ENCODE measurements around the gene BRD9. TPM values are rescaled to one million over a fixed set of nuclear protein-coding genes. Genes with fewer than 3 reads are reported as not detected.

BRD9 gene
- total RNA-seq, 1 donor from 2014 or later, result 43.7 TPM

GRCh38 chr5:933251-933861, 40.8 kb upstream of the BRD9 start:
- no peaks in the 10 kb centered on the region for H3K4me1 ChIP-seq (ENCODE audit: insufficient read depth, low read length)
- peaks cover 9% of the 10 kb centered on the region for H3K9me3 Mint-ChIP-seq (ENCODE audit: unreplicated experiment)
- no peaks in the 10 kb centered on the region for H3K36me3 ChIP-seq (ENCODE audit: insufficient read depth, low read length)
- FAIRE-seq (no peak), DNase-seq (ENCODE audit: low read depth) (no peak)
- H3K4me1 Mint-ChIP-seq (ENCODE audit: low read depth, unreplicated experiment), result no peaks in the 10 kb centered on the region
- H3K27me3 Mint-ChIP-seq (ENCODE audit: low read depth, unreplicated experiment), result peaks cover 70% of the 10 kb centered on the region
- no peaks in the 10 kb centered on the region for H3K79me2 ChIP-seq (ENCODE audit: insufficient read depth, low read length)
- H3K27ac ChIP-seq (ENCODE audit: low read depth, low read length), result no peak overlapping the region
- TF ChIP-seq CTCF (IDR thresholded peaks at IDR 0.05; ENCODE audit: insufficient read depth, low read depth, low read length), result no peak
- TF ChIP-seq EZH2 (IDR thresholded peaks at IDR 0.05; ENCODE audit: insufficient read depth, low read length), result no peak
- no peak overlapping the region for H3K4me2 ChIP-seq (ENCODE audit: low read length)
- H3K4me3 Mint-ChIP-seq (ENCODE audit: unreplicated experiment), result no peak overlapping the region
- peaks cover 71% of the 10 kb centered on the region for H3K27me3 ChIP-seq (ENCODE audit: insufficient read depth, low read length)
- no peak overlapping the region for H3K27ac Mint-ChIP-seq (ENCODE audit: unreplicated experiment)
- H3K36me3 Mint-ChIP-seq (ENCODE audit: low read depth, unreplicated experiment), result peaks cover 6% of the 10 kb centered on the region
- H4K20me1 ChIP-seq (ENCODE audit: insufficient read depth, low read length), result no peaks in the 10 kb centered on the region
- H3K9ac ChIP-seq (ENCODE audit: low read length), result no peak overlapping the region
- no peaks in the 10 kb centered on the region for H3K9me3 ChIP-seq (ENCODE audit: insufficient read depth, low read depth, low read length)
- H3K4me3 ChIP-seq (ENCODE audit: insufficient read depth, low read depth, low read length), result no peak overlapping the region
- H2AFZ ChIP-seq (ENCODE audit: low read depth, low read length), result no peak overlapping the region

GRCh38 chr5:932628-933250, 40.1 kb upstream of the BRD9 start:
- H3K9me3 Mint-ChIP-seq (ENCODE audit: unreplicated experiment), result peaks cover 10% of the 10 kb centered on the region
- no peaks in the 10 kb centered on the region for H3K4me1 Mint-ChIP-seq (ENCODE audit: low read depth, unreplicated experiment)
- peaks cover 71% of the 10 kb centered on the region for H3K27me3 Mint-ChIP-seq (ENCODE audit: low read depth, unreplicated experiment)
- no peak overlapping the region for H3K4me3 ChIP-seq (ENCODE audit: insufficient read depth, low read depth, low read length)
- peaks cover 6% of the 10 kb centered on the region for H3K36me3 Mint-ChIP-seq (ENCODE audit: low read depth, unreplicated experiment)
- no peak overlapping the region for H3K27ac Mint-ChIP-seq (ENCODE audit: unreplicated experiment)
- FAIRE-seq (no peak), DNase-seq (ENCODE audit: low read depth) (no peak)
- no peaks in the 10 kb centered on the region for H3K79me2 ChIP-seq (ENCODE audit: insufficient read depth, low read length)
- H3K4me3 Mint-ChIP-seq (ENCODE audit: unreplicated experiment), result no peak overlapping the region
- H3K9ac ChIP-seq (ENCODE audit: low read length), result no peak overlapping the region
- H3K4me1 ChIP-seq (ENCODE audit: insufficient read depth, low read length), result no peaks in the 10 kb centered on the region
- TF ChIP-seq EZH2 (IDR thresholded peaks at IDR 0.05; ENCODE audit: insufficient read depth, low read length) (no peak), CTCF (IDR thresholded peaks at IDR 0.05; ENCODE audit: insufficient read depth, low read depth, low read length) (no peak)
- H4K20me1 ChIP-seq (ENCODE audit: insufficient read depth, low read length), result no peaks in the 10 kb centered on the region
- H3K9me3 ChIP-seq (ENCODE audit: insufficient read depth, low read depth, low read length), result no peaks in the 10 kb centered on the region
- H3K27me3 ChIP-seq (ENCODE audit: insufficient read depth, low read length), result peaks cover 67% of the 10 kb centered on the region
- no peaks in the 10 kb centered on the region for H3K36me3 ChIP-seq (ENCODE audit: insufficient read depth, low read length)
- no peak overlapping the region for H3K27ac ChIP-seq (ENCODE audit: low read depth, low read length)
- H3K4me2 ChIP-seq (ENCODE audit: low read length), result no peak overlapping the region
- H2AFZ ChIP-seq (ENCODE audit: low read depth, low read length), result no peak overlapping the region

GRCh38 chr5:932151-932627, 39.6 kb upstream of the BRD9 start:
- TF ChIP-seq CTCF (IDR thresholded peaks at IDR 0.05; ENCODE audit: insufficient read depth, low read depth, low read length) (no peak), EZH2 (IDR thresholded peaks at IDR 0.05; ENCODE audit: insufficient read depth, low read length) (no peak)
- H3K27ac Mint-ChIP-seq (ENCODE audit: unreplicated experiment), result no peak overlapping the region
- no peaks in the 10 kb centered on the region for H3K79me2 ChIP-seq (ENCODE audit: insufficient read depth, low read length)
- peaks cover 68% of the 10 kb centered on the region for H3K27me3 ChIP-seq (ENCODE audit: insufficient read depth, low read length)
- no peak overlapping the region for H3K4me2 ChIP-seq (ENCODE audit: low read length)
- H4K20me1 ChIP-seq (ENCODE audit: insufficient read depth, low read length), result no peaks in the 10 kb centered on the region
- FAIRE-seq (no peak), DNase-seq (ENCODE audit: low read depth) (no peak)
- H3K36me3 Mint-ChIP-seq (ENCODE audit: low read depth, unreplicated experiment), result peaks cover 8% of the 10 kb centered on the region
- no peaks in the 10 kb centered on the region for H3K9me3 ChIP-seq (ENCODE audit: insufficient read depth, low read depth, low read length)
- no peaks in the 10 kb centered on the region for H3K4me1 ChIP-seq (ENCODE audit: insufficient read depth, low read length)
- H3K9ac ChIP-seq (ENCODE audit: low read length), result no peak overlapping the region
- peaks cover 12% of the 10 kb centered on the region for H3K9me3 Mint-ChIP-seq (ENCODE audit: unreplicated experiment)
- H3K4me3 ChIP-seq (ENCODE audit: insufficient read depth, low read depth, low read length), result no peak overlapping the region
- no peak overlapping the region for H3K27ac ChIP-seq (ENCODE audit: low read depth, low read length)
- H3K27me3 Mint-ChIP-seq (ENCODE audit: low read depth, unreplicated experiment), result peaks cover 72% of the 10 kb centered on the region
- no peak overlapping the region for H2AFZ ChIP-seq (ENCODE audit: low read depth, low read length)
- H3K4me1 Mint-ChIP-seq (ENCODE audit: low read depth, unreplicated experiment), result no peaks in the 10 kb centered on the region
- H3K4me3 Mint-ChIP-seq (ENCODE audit: unreplicated experiment), result no peak overlapping the region
- no peaks in the 10 kb centered on the region for H3K36me3 ChIP-seq (ENCODE audit: insufficient read depth, low read length)

Measured in astrocyte (in vitro differentiated cells and primary cell).